Activated T-helper 1 cell treated with anti-CD3 and anti-CD28 coated beads, Interleukin-12 subunit alpha, Interleukin-12 subunit beta, Interleukin-2, Interleukin-4 antibody, amounts not matched to agents 30 ng/mL and 10 ng/mL and 1 ng/mL, durations not matched to agents 14 hours and 24 hours and 36 hours (primary cell): ENCODE data around the gene MAP4. TPM values are rescaled to one million over a fixed set of nuclear protein-coding genes. Genes with fewer than 3 reads are reported as not detected.

ENCODE experiments used
- DNase-seq: peaks from one replicate; pipeline ENCODE4 v3.0.0; 2021; ENCODE audit warnings: low spot score
- H3K27ac Mint-ChIP-seq: one replicate; pipeline ENCODE4 v1.8.0; 2021; ENCODE audit warnings: mild to moderate bottlenecking, mixed read lengths
- H3K27me3 Mint-ChIP-seq: one replicate; pipeline ENCODE4 v1.8.0; 2022; ENCODE audit warnings: mild to moderate bottlenecking, moderate library complexity, mixed read lengths; ENCODE audit not compliant: insufficient read depth
- H3K36me3 Mint-ChIP-seq: one replicate; pipeline ENCODE4 v1.8.0; 2021; ENCODE audit warnings: low read depth, mixed read lengths
- H3K4me1 Mint-ChIP-seq: one replicate; pipeline ENCODE4 v1.8.0; 2021; ENCODE audit warnings: low read depth, mixed read lengths
- H3K4me3 Mint-ChIP-seq: one replicate; pipeline ENCODE4 v1.8.0; 2021; ENCODE audit warnings: mild to moderate bottlenecking, moderate library complexity, mixed read lengths
- H3K9me3 Mint-ChIP-seq: one replicate; pipeline ENCODE4 v1.8.0; 2021; ENCODE audit warnings: mixed read lengths
- intact Hi-C: fragments of 100-400 bp; cut with micrococcal nuclease; formaldehyde crosslinking; loops from one replicate; pipeline ENCODE4 v1.15.1; 2024
- total RNA-seq: library from RNA; stranded (reverse); gene quantifications from 2 replicates; pipeline ENCODE4 v1.2.3, GENCODE V29; 2022

MAP4 gene
- total RNA-seq, 1 donor from 2014 or later, result 120 TPM

GRCh38 chr3:47855461-47856383 lies 160.5 kb downstream of the MAP4 start:
- DNase-seq, result no peak
- intact Hi-C loops, result no loop called here
- H3K27ac Mint-ChIP-seq, result no peak overlapping the region
- H3K4me1 Mint-ChIP-seq, result no peaks in the 10 kb centered on the region
- peaks cover 12% of the 10 kb centered on the region for H3K36me3 Mint-ChIP-seq
- no peak overlapping the region for H3K4me3 Mint-ChIP-seq
- no peaks in the 10 kb centered on the region for H3K27me3 Mint-ChIP-seq
- H3K9me3 Mint-ChIP-seq, result no peaks in the 10 kb centered on the region

- intact Hi-C loops, result no loop called here
- Mint-ChIP-seq H3K4me1 (no peaks in the 10 kb centered on the region), H3K27ac (no peak overlapping the region), H3K36me3 (peaks cover 14% of the 10 kb centered on the region), H3K27me3 (no peaks in the 10 kb centered on the region), H3K9me3 (no peaks in the 10 kb centered on the region), H3K4me3 (no peak overlapping the region)
- no peak for DNase-seq
These were observed 161.3 kb downstream of the MAP4 start for GRCh38 chr3:47854720-47855455.

DNA sequence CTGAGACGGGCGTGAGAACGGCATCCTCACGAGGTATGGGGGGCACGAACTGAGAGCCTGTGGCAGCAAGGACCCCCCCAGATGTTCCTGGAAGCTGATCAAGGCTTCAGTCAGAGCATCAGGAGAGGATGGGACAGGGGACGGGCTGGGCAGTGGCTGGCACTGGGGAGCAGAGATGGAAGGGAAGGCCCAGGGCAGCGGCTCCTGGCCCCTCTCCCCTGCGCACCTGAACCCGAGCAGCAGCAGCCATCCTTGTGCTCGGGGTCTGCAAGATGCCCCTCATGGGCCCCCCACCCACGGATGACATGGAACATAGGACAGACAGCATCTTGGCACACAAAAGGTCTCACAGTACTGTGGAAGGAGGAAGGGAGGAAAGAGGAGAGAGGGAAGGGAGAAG lies 161.9 kb downstream of the MAP4 start:
- Mint-ChIP-seq H3K27me3 (no peaks in the 10 kb centered on the region), H3K27ac (no peak overlapping the region), H3K9me3 (no peaks in the 10 kb centered on the region), H3K36me3 (peaks cover 12% of the 10 kb centered on the region), H3K4me3 (no peak overlapping the region), H3K4me1 (no peaks in the 10 kb centered on the region)
- DNase-seq, result no peak
- intact Hi-C loops, result no loop called here

- no peak overlapping the region for H3K27ac Mint-ChIP-seq
- no peaks in the 10 kb centered on the region for H3K27me3 Mint-ChIP-seq
- no peak overlapping the region for H3K4me3 Mint-ChIP-seq
- H3K4me1 Mint-ChIP-seq, result no peaks in the 10 kb centered on the region
- no peak for DNase-seq
- H3K36me3 Mint-ChIP-seq, result peaks cover 12% of the 10 kb centered on the region
- intact Hi-C loops, result no loop called here
- no peaks in the 10 kb centered on the region for H3K9me3 Mint-ChIP-seq
These were observed 163.3 kb downstream of the MAP4 start for GRCh38 chr3:47852604-47853602.

DNA sequence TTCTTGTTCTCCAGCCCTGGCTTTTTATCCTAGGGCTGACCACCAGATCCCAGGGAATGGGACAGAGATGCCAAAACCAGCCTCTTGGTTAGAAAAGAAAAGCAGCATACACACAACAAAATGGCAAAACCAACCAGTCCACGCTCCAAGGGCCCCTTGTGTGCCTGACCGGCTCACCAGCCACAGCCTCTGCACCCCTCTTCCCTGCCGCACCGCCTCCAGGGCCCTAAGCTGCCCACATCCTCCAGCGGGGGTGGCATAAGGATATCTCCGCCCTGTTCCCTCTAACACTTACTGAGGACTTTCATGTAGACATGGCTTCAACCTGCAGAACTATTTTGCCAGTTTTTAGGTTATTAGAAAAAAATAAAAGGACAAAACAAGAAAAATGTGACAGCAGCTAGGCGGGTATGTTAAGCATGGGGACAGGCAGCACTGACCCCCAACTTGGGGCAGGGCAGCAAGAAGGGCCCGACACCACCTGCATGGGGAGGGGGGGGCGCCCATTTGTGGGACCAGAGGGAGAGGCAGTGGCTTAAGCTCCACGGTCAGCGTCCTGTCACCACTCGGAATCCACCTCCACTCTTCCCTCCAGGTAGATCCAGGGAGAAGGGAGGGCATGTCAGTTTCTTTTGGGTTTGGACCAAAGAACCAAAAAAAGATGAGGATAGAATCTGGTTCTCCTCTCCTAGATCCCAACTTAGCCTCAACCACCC lies 164.2 kb downstream of the MAP4 start:
- H3K9me3 Mint-ChIP-seq, result no peaks in the 10 kb centered on the region
- intact Hi-C loops, result no loop called here
- peaks cover 14% of the 10 kb centered on the region for H3K36me3 Mint-ChIP-seq
- no peaks in the 10 kb centered on the region for H3K4me1 Mint-ChIP-seq
- H3K27me3 Mint-ChIP-seq, result no peaks in the 10 kb centered on the region
- DNase-seq, result no peak
- H3K27ac Mint-ChIP-seq, result no peak overlapping the region
- no peak overlapping the region for H3K4me3 Mint-ChIP-seq

- intact Hi-C loops, result no loop called here
- no peak for DNase-seq
- Mint-ChIP-seq H3K27me3 (no peaks in the 10 kb centered on the region), H3K9me3 (no peaks in the 10 kb centered on the region), H3K27ac (peak overlapping the region; percentile 16), H3K4me3 (no peak overlapping the region), H3K36me3 (peaks cover 16% of the 10 kb centered on the region), H3K4me1 (no peaks in the 10 kb centered on the region)
These were observed 165.4 kb downstream of the MAP4 start for GRCh38 chr3:47850564-47851410.

- Mint-ChIP-seq H3K27me3 (no peaks in the 10 kb centered on the region), H3K36me3 (peaks cover 19% of the 10 kb centered on the region), H3K9me3 (no peaks in the 10 kb centered on the region), H3K4me1 (no peaks in the 10 kb centered on the region), H3K27ac (peak overlapping the region; percentile 16), H3K4me3 (no peak overlapping the region)
- no peak for DNase-seq
- intact Hi-C loops, result no loop called here
These were observed 166.3 kb downstream of the MAP4 start for GRCh38 chr3:47849699-47850563.

DNA sequence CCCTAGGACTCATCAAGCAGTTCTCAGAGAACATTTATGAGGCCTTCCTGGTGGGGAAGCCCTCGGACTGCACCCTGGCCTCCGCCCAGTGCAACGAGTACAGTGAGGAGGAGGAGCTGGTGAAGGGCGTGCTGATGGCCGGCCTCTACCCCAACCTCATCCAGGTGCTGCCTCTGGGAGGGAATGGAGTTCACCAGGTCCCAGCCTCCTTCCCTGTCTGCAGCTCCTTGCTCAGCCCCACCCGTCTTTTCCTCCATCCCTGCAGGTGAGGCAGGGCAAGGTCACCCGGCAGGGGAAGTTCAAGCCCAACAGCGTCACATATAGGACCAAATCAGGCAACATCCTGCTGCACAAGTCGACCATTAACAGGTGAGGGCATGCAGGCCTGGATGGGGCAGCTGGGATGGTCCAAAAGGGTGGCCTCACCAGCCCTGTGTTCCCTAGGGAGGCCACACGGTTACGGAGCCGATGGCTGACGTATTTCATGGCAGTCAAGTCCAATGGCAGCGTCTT lies 167.0 kb downstream of the MAP4 start:
- Mint-ChIP-seq H3K27ac (no peak overlapping the region), H3K27me3 (no peaks in the 10 kb centered on the region), H3K4me3 (no peak overlapping the region), H3K4me1 (no peaks in the 10 kb centered on the region), H3K9me3 (no peaks in the 10 kb centered on the region), H3K36me3 (peaks cover 24% of the 10 kb centered on the region)
- intact Hi-C loops, result no loop called here
- no peak for DNase-seq

- peaks cover 26% of the 10 kb centered on the region for H3K36me3 Mint-ChIP-seq
These were observed 167.6 kb downstream of the MAP4 start for GRCh38 chr3:47848599-47849117.

DNA sequence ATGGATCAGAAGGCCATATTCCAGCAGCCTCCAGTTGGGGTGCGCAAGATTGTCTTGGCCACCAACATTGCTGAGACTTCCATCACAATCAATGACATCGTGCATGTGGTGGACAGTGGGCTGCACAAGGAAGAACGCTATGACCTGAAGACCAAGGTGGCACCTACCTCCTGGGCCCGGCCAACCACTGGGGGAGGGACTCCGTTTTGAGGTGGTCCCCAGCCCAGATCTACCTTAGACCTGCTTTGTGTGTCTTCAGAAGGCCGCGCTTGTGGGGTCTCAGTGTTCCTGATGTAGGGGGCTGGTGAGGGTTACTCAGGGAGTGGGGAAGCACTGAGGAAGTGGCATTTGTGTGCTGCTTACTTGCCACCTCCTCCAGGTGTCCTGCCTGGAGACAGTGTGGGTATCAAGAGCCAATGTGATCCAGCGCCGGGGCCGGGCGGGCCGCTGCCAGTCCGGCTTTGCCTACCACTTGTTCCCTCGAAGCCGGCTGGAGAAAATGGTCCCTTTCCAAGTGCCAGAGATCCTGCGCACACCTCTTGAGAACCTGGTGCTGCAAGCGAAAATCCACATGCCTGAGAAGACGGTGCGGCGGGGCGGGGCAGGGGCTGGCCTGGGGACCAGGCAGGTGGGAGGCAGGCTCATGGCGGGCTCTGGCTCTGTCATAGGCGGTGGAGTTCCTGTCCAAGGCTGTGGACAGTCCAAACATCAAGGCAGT lies 168.3 kb downstream of the MAP4 start:
- intact Hi-C loops, result no loop called here
- no peak overlapping the region for H3K27ac Mint-ChIP-seq

More at GRCh38 chr3:47848599-47849117, 167.6 kb downstream of the MAP4 start:
- Mint-ChIP-seq H3K27me3 (no peaks in the 10 kb centered on the region), H3K4me3 (no peak overlapping the region), H3K4me1 (no peaks in the 10 kb centered on the region), H3K9me3 (no peaks in the 10 kb centered on the region), H3K27ac (no peak overlapping the region)
- no peak for DNase-seq
- intact Hi-C loops, result no loop called here

More for the DNA sequence above, 168.3 kb downstream of the MAP4 start:
- Mint-ChIP-seq H3K9me3 (no peaks in the 10 kb centered on the region), H3K4me3 (no peak overlapping the region), H3K27me3 (no peaks in the 10 kb centered on the region), H3K4me1 (no peaks in the 10 kb centered on the region), H3K36me3 (peaks cover 27% of the 10 kb centered on the region)
- DNase-seq, result no peak
